Measurements from ENCODE around the gene CER1. TPM values are rescaled to one million over a fixed set of nuclear protein-coding genes. Genes with fewer than 3 reads are reported as not detected.
"Not testable (repeated sequence)": the region's sequence is repeated elsewhere in the genome, so short reads cannot be mapped to it uniquely, and the experiment has no call there.

The CER1 gene
- total RNA-seq, 1 donor from 2014 or later, result not detected

DNA sequence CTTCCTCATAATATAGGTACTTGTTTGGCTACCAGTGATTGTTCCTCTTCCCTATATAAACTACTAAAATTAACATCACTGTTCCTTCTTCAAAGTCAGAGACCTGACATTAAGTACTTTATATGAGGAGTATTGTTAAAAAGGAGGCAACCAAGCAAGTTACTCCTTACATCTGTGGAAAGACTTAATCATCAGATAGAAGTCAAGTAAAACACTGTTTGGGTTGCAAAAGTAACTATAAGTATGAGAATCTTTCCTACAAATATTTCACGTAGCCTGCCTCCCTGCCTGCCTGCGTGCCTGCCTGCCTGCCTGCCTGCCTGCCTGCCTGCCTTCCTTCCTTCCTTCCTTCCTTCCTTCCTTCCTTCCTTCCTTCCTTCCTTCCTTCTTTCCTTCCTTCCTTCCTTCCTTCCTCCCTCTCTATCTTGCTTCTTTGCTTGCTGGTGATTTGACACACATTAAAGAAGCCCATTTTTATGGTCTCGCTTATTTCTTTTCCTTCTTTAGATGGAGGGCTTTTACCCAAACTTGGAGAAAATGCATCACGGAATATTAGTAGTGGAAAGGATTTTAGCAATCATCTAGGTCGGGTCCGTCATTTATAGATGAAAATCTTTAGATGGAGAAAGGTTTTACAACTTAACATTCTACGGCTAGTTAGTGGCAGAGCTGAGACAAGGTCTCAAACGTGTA is 3.2 kb downstream of the CER1 start:
- DNase-seq (ENCODE audit: extremely low read depth, low read depth, low spot score), result no peak

DNA sequence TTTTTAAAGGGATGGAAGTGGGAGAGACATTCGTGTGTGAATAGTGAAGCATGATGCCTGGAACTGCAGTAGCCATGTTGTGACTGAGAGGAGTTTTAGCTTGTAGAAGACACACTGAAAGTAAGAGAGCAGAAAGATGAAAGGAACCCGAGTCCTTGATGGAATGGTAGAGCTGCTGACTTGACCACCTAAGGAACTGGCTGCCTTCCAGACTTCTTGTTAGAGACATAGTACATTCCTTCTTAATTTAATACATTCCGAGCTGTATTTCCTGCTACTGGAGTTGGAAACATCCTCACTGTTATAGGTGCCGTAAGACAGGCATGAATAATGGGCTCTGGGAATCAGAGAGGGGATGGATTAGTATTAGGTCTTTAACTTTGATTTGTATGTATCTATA is 7.4 kb downstream of the CER1 start:
- no peak for DNase-seq (ENCODE audit: extremely low read depth, low read depth, low spot score)

GRCh38 chr9:14713187-14713767 is 9.3 kb downstream of the CER1 start:
- DNase-seq (ENCODE audit: extremely low read depth, low read depth, low spot score), result no peak

GRCh38 chr9:14710804-14711203 is 11.7 kb downstream of the CER1 start:
- no peak for DNase-seq (ENCODE audit: extremely low read depth, low read depth, low spot score)

DNA sequence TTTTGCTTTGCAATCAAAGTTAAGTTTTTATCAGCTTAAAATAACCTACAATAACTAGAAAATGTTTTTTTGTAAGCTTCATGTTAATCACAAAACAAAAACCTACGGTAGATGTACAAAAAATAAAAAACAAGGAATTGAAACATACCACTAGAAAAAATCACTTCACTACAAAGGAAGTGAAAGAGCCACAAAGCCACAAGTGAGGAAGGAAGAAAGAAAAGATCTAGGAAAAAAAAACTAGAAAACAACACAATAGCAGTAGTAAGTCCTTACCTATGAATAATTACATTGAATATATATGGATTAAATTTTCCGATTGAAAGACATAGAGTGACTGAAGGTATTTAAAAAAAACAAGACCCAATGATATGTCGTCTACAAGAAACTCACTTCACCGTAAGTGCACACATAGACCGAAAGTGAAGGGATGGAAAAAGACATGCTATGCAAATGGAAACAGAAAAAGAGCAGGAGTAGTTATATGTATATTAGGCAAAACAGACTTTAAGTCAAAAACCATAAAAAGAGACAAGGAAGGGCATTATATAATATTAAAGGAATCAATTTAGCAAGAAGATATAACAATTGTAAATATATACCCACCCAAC is 15.9 kb downstream of the CER1 start:
- DNase-seq (ENCODE audit: extremely low read depth, low read depth, low spot score), result no peak

GRCh38 chr9:14705079-14705478 is 17.5 kb downstream of the CER1 start:
- no peak for DNase-seq (ENCODE audit: extremely low read depth, low read depth, low spot score)

DNA sequence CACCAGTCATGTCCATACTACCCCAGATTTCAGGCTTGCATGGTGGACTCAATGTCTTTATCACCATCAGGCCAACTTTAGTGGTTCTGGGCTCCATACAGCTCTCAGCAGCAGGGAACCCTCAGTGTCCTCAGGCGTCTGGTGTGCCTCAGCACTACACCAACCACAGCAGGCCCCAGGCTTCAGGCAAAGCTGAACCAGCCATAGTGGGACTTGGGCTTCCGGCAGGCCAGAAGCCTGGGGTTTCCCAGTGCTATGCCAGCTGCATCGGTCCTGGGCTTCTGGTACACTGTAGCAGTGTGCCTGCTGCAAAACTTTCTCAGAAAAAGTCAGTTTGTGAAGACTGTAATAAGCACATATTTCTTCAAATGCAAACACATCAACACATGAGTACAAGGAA is 18.3 kb downstream of the CER1 start:
- no peak for DNase-seq (ENCODE audit: extremely low read depth, low read depth, low spot score)

GRCh38 chr9:14702200-14702720 is 20.3 kb downstream of the CER1 start:
- no peak for DNase-seq (ENCODE audit: extremely low read depth, low read depth, low spot score)

DNA sequence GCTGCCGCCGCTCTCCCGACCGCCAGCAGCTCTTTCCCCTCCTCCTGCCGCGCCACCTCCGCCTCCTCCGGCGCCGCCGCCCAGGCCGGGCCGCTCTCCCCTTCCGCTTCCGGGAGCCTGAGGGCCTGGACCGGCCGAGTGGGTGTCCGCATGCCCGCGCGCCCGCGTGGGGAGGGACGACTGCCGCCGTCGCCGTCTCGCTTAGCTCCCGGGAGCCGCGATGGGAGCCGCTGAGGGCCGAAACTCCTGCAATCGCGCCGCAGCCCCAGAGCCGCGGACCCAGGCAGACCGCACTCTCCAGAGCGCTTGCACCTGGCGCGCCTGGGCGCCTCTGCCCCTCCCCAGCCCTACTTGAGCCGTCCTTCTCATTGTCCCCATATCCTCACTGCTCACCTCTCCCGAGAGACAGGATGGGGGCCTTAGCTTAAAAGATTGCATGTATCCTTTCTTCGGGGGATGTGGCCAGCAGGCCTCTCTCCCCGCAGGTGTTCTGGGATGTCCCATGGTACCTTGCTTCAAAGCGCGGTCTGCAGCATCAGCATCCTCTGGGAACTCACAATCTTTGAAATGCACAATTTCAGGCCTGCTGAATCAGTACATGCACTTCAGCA is 29.2 kb downstream of the CER1 start, which contains the start of gene ZDHHC21:
Gene ZDHHC21, minus strand, starts transcription at position 182 of the 611 bp plus-strand sequence. CDS start 19,092 bp downstream, outside the sequence.
- DNase-seq (ENCODE audit: extremely low read depth, low read depth, low spot score), result no peak

DNA sequence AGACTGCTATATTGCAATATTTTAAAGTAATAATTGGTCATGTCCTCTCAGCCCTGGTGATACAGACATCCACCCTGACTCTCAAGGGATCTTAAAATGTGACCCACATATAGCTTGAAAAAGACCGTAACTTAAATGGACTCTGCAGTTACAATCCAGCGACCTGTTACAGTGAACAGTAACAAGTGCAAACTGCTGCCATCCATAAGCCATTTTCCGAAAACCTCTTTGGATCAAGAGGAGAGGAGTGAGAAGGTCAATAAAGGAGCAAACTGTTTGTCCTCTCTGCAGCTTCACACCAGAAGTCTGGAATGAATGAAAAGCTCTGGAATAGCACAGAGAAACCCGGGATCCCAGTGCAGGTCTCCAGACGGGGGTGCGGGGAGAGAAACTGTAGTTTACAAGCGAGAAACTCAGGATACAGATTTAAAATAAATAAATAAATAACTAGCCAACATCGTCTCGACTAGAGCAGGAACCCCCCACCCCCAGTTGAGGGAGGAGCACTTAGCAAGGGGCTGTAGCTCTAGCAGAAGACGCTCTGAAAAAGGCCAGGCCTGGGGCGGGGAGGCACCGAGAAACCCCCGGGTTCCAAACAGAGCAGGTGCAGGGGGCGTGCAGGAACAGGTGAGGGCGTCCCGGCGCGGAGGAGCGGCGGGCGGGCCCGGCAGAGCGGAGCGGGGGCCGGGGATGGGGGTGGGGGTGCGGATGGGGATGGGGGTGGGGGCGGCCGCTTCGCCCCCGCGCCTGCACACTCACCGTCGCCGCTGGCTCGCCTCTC is 29.9 kb downstream of the CER1 start:
- no peak for DNase-seq (ENCODE audit: extremely low read depth, low read depth, low spot score)

DNA sequence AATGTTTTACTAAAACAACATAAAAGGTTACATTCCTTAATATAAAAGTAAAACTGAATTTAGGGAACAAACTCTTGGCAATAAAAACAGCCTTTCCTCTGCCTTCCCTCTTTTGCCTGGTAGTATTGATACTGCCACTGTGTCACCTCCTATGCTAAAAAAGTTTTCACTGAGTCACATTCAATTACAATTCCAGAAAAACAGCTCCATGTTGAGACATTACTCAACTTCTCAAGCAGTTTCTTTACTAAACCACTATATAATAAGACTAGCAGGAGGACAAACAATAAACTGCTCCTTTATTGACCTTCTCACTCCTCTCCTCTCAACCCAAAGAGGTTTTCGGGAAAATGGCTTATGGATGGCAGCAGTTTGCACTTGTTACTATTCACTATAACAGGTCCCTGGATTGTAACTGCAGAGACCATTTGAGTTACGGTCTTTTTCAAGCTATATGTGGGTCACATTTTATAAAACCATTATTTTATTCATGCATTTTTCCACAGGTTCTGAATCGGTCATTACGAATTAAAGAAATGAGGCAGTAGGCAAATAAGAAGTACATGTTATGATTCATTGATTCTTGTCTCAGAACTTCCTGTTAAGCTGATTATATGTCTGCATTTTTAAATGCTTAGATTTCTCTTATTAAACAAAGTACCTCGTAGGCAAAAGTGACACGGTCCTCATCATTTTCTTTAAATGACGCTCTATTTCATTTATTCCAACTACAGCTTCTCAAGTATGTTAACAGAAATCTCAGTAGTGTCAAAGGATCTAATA is 31.4 kb downstream of the CER1 start:
- DNase-seq (ENCODE audit: extremely low read depth, low read depth, low spot score), result no peak

- no peak for DNase-seq (ENCODE audit: extremely low read depth, low read depth, low spot score)
Measured at GRCh38 chr9:14687042-14687719, 35.4 kb downstream of the CER1 start.

- DNase-seq (ENCODE audit: extremely low read depth, low read depth, low spot score), result no peak
Measured at GRCh38 chr9:14686168-14686567, 36.4 kb downstream of the CER1 start.

GRCh38 chr9:14682616-14683015 is 39.9 kb downstream of the CER1 start:
- not testable (repeated sequence) for DNase-seq (ENCODE audit: extremely low read depth, low read depth, low spot score)

- no peak for DNase-seq (ENCODE audit: extremely low read depth, low read depth, low spot score)
Measured at GRCh38 chr9:14678776-14679175, 43.8 kb downstream of the CER1 start.

DNA sequence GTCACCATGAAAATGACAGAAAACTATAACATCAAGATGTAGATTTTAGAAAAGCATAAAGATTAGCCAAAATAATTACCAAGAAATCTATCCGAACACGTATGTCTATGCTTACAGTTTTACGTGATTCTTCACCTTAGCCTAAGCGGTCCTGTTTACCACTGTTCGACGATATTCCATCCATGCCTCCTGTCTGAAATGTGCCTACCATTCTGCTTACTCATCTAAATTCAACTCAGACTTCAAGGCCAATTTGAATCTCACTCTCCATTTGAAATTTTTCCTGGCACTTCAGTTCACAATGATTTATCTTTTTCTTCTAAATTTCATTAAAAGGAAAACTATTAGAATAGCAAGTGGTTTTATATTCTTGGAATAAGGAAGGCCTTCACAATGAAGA is 44.7 kb downstream of the CER1 start:
- DNase-seq (ENCODE audit: extremely low read depth, low read depth, low spot score), result no peak

- no peak for DNase-seq (ENCODE audit: extremely low read depth, low read depth, low spot score)
Measured at GRCh38 chr9:14677396-14677795, 45.1 kb downstream of the CER1 start.

DNA sequence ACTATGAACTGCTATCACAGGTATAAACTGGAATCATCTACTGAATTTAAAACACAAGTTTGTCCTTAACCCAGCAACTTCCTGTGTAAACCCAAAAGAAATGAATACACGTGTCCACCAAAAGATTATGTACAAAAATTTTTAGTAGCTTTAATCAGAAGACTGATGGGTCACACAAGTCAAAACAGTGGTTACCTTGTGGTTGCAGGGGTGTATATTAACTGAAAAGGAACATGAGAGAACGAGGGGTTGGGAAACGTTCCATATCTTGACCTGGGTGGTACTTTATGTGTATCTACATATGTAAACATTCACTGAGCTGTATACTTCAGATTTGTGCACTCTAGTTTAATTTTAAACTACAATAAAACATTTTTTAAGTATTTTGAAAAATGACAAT is 47.9 kb downstream of the CER1 start:
- DNase-seq (ENCODE audit: extremely low read depth, low read depth, low spot score), result no peak

GRCh38 chr9:14671377-14671776 is 51.2 kb downstream of the CER1 start:
- no peak for DNase-seq (ENCODE audit: extremely low read depth, low read depth, low spot score)

All from glomerular endothelial cell (primary cell).